DMS 273 (cell line): ENCODE results near the gene DGKD.

ENCODE experiments used
- DNase-seq: peaks from one replicate; lab custom pipeline; 2025; ENCODE audit not compliant: unreplicated experiment; lab: John Stamatoyannopoulos, UW

The DGKD gene

DNA sequence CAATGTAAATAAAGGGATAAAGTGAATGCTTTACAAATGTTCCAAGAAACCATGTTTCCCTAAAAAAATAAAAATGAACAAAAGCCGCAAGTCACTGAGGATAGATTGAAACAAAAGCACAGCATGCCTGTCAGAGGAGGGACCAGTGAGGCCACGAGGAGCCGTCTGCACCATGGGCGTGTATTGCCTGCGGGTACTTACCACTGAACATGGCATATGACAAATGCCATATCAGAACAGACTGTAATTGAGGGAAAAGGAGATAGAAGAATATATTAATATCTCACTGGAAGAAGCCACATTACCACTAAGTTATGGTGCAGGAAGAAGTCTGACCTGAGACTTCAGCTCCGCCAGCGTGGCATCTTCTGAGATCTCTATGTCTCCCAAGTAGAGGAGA lies 136.5 kb downstream of the DGKD start:
- no peak for DNase-seq

DNA sequence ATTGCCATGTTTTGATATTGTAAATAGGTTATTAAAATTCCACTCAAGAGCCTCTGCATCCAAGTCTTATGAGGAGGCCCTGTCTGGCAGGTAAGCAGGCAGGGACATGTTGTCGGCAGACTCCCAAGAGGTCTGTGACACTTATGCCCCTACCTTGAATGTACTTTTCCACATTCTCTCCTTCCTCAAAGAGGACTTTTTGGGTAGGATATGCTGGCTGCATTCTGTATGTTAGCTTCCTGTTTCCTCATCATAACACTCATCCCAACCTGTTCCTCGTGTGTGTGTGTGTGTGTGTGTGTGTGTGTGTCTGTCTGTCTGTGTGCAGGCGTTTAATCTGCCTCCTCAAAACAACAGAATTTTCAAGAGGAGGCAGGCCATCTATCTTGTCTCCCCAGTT lies 137.0 kb downstream of the DGKD start:
- DNase-seq, result no peak

DNA sequence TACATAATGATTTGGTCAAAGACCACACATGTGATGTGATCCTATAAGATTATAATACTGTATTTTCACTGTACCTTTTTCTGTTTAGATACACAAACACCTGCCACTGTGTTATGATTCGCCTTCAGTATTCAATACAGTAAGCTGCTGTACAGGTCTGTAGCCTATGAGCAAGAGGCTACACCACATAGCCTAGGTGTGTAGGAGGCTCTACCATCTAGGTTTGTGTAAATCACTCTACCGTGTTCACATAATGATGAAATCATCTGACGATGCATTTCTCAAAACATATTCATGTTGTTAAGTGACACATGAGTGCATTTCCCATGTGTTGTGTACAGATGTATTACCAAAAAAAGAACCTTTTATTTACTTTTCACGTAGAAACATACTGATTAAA lies 137.8 kb downstream of the DGKD start:
- no peak for DNase-seq

DNA sequence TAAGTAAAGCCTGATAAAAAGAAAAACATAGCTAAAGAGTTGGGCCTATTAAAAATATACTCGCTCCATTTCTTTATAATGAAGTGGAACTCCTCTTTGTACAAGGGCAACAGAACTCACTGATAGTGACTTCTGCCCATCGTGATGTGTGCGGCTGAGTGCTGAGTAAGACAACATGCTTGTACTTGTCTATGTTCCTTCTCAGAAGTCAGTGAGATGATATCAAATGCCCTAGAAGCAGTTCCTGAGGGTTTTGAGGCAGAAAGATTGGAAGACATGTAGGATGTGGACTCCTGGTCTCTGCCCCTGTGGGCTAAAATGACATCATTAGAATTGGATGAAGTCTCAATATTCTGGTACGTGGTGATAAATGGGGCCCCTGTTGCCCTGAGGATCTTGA lies 138.5 kb downstream of the DGKD start:
- DNase-seq, result no peak

DNA sequence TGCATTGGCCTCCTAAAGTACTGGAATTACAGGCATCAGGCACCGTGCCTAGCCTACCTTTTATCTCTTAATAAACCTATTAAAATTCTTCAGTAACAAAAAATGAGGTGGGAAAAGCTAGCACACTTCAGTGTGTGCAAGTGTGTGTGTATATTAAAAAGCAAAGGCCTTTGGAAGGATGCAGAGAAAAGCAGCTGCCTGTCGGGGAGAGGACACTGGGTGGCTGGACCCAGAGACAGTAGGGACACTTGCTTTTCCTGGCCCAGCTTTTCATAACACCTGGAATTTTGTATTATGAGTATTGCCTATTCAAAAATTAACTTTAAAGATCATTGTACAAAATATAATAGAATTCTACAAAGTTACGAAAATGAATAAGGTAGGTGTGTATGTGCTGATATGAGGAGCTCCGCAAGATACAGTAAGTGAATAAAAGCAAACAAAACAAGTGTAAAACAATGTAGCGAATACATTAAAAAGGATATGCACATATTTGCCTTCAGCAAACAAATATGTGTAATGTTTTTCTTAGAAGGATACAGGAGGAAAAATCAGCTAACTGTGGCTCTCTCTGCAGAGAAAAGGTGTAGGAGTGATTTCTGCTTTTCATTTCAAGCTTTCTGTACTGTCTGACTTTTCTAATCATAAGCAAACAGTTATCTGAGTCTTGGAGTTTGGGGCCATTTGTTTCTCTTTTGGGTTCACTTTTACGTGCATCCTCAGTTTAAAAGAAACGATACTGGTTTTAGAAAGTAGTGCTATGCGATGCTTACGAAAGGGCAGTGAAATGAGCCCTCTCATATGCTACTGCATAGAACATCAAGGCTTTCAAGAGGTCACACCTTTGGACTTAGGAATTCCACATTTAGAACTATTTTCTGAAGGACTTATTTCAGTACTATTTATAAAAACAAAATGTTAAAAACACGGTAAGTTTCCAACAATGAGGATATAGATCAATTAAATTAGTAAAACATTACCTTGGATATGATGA lies 141.5 kb downstream of the DGKD start:
- DNase-seq, result no peak

DNA sequence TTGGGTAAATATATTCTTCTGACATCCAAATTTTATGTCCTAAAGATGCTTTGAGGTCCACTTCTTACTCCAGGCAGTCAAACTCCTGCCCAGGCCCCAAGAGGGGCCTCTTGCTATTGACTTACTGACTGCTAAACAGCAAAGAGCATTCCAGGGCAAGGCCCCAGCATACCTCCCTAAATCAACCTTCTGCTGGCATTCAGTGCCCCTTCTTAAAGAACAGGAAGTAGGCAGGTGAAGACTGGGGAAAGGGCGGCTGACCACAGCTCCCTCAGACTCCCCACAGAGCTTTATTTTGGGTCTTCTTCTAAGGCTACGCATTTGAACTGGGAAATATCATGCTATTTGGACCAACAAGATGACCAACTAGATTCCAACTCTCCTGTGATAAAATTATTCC lies 143.4 kb downstream of the DGKD start:
- no peak for DNase-seq

DNA sequence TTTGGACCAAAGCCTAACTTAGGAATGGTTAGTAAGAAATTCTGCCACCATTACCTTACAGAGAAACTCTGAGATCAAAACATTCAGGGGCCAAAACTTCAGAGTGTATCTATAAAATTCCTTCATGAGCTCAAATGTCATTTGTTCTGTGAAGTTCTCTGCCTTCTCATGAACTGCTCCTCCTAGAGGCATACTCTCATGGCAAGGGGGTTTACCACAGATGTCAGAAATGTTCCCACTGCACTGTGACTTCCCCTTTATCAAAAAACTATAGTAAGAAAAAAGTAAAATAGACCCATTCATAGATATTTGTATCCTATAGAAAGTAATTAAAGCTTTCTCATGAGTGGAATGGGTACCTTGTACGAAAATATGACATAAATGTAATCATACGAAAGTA lies 143.8 kb downstream of the DGKD start:
- no peak for DNase-seq

DNA sequence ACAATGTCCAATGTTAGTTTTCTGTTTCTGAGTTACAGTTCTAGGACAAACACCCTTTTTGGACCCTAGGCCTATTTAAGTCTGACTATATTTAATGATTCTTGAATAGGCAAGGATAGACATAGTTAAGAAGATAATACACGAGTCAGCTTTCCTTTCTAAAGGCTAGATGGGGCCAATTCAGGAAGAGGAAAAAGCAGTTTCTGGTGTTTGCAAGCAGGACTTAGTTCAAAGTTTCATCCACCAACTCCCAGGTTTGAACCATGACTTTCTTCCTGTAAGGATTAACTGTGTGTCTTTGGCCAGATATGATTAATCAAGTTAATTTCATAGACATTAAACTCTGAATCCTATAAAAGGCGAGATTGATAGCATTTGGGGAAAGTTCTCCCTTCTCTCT lies 145.6 kb downstream of the DGKD start:
- no peak for DNase-seq

DNA sequence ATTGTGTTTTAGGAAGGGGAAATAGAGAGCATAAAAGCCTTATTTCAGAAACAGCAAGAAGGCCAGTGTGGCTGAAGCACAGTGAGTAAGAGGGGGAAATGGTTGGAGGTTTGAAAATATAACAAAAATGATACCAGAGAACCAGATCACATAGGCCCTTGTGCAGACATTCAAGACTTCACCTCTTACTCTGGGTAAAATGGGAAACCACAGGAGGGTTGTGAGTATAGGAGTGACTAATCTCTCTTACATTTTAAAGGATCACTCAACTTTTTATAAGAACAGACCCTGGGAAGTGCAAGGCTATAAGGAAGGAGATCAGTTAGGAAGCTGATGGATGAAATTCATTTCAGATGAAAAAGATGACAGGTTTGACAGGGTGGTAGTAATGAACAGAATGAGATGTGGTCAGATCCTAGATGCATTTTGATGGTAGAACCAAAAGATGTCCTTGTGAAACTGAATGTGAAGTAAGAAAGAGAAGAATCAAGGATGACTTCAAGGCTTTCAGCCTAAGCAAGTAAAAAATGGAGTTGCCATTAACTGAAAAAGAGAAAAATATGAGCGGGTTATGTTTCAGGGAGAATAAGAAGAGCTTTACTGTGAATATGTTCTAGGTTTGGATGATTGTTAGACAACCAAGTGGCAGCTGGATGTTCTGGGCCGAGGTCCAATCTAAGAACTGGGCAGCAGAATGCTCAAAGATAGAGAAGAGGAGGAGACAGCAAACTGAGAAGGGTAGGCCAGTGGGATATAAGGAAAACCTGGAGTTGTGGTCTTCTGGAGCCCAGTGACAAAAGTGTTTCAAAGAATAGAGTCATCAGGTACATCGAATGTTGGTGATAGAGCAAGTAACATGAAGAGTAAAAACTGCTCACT lies 147.1 kb downstream of the DGKD start:
- peak; percentile 19 for DNase-seq

DNA sequence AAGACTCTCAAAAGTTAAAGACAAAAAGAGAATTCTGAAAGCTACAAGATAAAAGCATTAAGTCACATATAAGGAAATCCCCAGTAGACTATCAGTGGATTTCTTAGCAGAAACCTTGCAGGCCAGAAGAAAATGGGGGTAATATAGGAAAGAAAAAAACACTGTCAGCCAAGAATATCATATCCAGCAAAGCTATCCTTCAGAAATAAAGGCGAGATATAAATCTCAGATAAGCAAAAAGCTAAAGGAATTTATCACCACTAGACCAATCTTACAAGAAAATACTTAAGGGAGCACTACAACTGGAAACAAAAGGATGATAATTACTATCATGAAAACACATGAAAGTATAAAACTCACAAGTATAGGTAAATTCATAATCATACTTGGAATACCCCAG lies 149.2 kb downstream of the DGKD start:
- DNase-seq, result no peak

DNA sequence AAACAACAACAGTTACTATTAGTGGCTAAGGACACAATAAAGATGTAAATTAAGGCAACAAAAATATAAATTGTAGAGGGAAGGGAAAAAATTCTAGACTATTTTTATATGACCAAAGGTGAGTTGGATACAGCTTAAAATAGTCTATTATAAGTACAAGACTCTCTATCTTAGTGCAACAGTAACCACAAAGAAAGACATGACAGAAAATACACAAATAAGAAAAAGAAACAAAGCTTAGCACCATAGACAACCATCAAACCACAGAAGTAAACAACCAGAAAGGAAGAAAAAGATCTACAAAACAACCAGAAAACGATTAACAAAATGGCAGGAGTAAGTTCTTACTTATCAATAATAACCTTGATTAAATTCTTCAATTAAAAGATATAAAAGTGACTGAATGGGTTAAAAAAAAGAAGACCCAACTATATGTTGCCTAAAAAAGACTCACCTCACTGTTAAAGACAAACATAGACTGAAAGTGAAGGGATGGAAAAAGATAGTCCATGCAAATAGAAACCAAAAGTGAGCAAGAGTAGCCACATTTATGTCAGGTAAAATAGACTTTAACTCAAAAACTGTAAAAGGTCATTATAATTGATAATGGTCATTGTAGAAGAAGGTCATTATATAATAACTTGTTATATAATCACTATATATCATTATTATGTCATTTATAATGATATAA lies 149.8 kb downstream of the DGKD start:
- DNase-seq, result no peak

DNA sequence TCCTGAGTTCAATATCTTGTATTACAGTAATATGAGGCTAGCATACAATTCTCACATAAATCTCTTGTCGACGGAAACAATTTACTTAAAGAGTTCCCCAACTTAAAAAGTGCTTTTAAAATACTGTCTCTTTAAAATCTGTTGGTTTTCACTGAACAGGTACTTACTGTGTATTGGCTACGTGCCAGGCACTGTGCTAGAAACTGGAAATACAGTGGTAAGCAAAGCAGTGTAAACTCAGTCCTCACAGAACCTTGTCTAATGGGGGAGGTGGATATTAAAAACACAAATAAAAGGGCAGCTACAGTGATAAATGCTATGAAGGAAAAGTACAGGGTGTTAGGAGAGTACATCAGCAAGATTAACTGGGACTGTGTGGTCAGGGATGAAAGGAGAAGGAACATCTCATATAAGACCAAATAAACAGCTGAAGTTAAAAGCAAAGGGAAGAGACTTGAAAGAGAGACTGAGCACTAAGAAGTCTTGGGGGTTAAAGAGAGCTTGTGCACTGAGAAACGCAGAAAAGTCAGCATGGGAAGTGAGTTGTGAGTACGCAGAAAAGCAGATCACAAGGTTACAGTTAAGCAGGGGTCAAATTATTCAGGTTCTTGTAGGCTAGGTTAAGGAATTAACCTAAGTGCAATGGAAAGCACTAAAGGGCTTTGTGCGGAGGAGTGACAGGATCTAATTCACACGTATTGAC lies 159.8 kb downstream of the DGKD start:
- peak; percentile 6 for DNase-seq

DNA sequence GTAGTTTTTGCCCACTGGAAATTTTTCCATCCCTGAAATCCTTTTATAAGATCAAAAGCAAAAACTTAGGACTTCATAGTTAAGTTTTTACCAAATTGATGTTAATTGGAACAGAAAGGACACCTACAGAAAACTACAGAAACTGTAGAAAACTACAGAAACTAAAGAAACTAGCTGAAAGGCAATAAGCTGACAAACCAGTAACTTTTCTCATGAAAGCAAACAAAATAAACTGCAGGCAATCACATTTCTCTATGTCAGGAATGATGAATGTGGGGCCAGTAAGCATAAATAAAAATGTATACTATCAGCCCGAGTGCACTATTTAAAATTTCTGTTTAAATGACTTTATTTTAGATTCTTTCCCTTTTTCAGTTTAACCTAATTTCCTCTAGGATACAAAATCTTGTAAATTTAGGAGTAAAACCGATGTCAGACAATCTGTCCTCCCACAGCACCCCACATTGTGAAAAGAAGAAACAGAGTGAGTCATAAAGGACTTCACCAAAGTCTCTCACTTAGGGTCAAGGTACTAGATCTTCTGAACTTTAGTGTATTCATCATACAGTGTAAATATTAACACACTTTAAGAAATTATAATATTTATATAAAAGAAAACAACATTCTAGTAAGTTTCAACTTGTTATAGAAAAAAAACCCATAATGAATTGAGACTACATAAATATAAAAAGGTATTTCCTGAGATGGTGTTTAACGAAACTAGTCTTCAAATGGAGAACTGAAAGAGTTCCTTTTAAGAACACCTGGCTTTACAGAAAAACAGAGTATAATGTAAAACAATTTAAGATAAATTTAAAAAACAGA lies 165.7 kb downstream of the DGKD start:
- no peak for DNase-seq
